Smooth muscle cell (in vitro differentiated cells): Measurements from ENCODE around the gene PRRT4. TPM values are rescaled to one million over a fixed set of nuclear protein-coding genes. Genes with fewer than 3 reads are reported as not detected.

Experiments used
- DNase-seq: peaks from one replicate; lab custom pipeline; 2025; ENCODE audit not compliant: unreplicated experiment; lab: John Stamatoyannopoulos, UW
- H2AFZ ChIP-seq: fragments of 200-600 bp; sonication (generic); 2 replicates; pipeline ENCODE4 v1.6.0; 2016; ENCODE audit warnings: antibody characterized with exemption, low read depth, mild to moderate bottlenecking
- H3F3A ChIP-seq: fragments of 200-600 bp; sonication (generic); 2 replicates; pipeline ENCODE4 v1.6.0; 2017; ENCODE audit warnings: antibody characterized with exemption, low read depth
- H3K27ac ChIP-seq: fragments of 200-600 bp; sonication (generic); 2 replicates; pipeline ENCODE4 v1.5.1; 2016; ENCODE audit warnings: low read depth, mild to moderate bottlenecking
- H3K27me3 ChIP-seq: fragments of 200-600 bp; sonication (generic); 2 replicates; pipeline ENCODE4 v1.6.1; 2016; ENCODE audit warnings: low read depth, mild to moderate bottlenecking
- H3K36me3 ChIP-seq: fragments of 200-600 bp; sonication (generic); 2 replicates; pipeline ENCODE4 v1.5.1; 2016; ENCODE audit warnings: low read depth
- H3K4me1 ChIP-seq: fragments of 200-600 bp; sonication (generic); 2 replicates; pipeline ENCODE4 v1.5.1; 2016; ENCODE audit warnings: low read depth
- H3K4me2 ChIP-seq: fragments of 200-600 bp; sonication (generic); 2 replicates; pipeline ENCODE4 v1.6.0; 2016; ENCODE audit warnings: mild to moderate bottlenecking
- H3K4me3 ChIP-seq: fragments of 200-600 bp; sonication (generic); 2 replicates; pipeline ENCODE4 v1.5.1; 2016; ENCODE audit warnings: mild to moderate bottlenecking
- H3K79me2 ChIP-seq: fragments of 200-600 bp; sonication (generic); 2 replicates; pipeline ENCODE4 v1.6.0; 2016; ENCODE audit warnings: low read depth, mild to moderate bottlenecking
- H3K9ac ChIP-seq: fragments of 200-600 bp; sonication (generic); 2 replicates; pipeline ENCODE4 v1.6.0; 2016; ENCODE audit warnings: low read depth
- H3K9me3 ChIP-seq: fragments of 200-600 bp; sonication (generic); replicated peaks from 2 replicates; pipeline ENCODE4 v1.5.1; 2016; ENCODE audit warnings: low read depth
- H4K20me1 ChIP-seq: fragments of 200-600 bp; sonication (generic); 2 replicates; pipeline ENCODE4 v1.6.0; 2016; ENCODE audit warnings: low read depth
- WGBS: methylation state at CpG from one replicate; pipeline ENCODE4 v1.1.7; 2016; ENCODE audit warnings: low lambda C conversion rate; 5-methylcytosine and 5-hydroxymethylcytosine counted together
- polyA plus RNA-seq: library from polyadenylated mRNA; unstranded; fragments of >200 nt; fragmentation: Nextera tagmentation; extraction: Ambion mirVana; gene quantifications from 2 replicates; pipeline ENCODE4 v1.2.1, GENCODE V29; 2016
- total RNA-seq: library from RNA; depleted of rRNA; stranded (reverse); fragments of >200 nt; gene quantifications from 2 replicates; pipeline ENCODE4 v1.2.3, GENCODE V29; 2014
- TF ChIP-seq, protein P1 (sequence below): fragments of 200-600 bp; sonication (generic); IDR thresholded peaks from 2 replicates; pipeline ENCODE4 v1.5.1; 2017; ENCODE audit warnings: borderline replicate concordance, mild to moderate bottlenecking, antibody characterized with exemption; ENCODE audit not compliant: insufficient read depth, poor library complexity, severe bottlenecking

Gene PRRT4
- total and polyA plus RNA-seq, 2 experiments from 2014 or later: 0.09 to 0.83 TPM

DNA sequence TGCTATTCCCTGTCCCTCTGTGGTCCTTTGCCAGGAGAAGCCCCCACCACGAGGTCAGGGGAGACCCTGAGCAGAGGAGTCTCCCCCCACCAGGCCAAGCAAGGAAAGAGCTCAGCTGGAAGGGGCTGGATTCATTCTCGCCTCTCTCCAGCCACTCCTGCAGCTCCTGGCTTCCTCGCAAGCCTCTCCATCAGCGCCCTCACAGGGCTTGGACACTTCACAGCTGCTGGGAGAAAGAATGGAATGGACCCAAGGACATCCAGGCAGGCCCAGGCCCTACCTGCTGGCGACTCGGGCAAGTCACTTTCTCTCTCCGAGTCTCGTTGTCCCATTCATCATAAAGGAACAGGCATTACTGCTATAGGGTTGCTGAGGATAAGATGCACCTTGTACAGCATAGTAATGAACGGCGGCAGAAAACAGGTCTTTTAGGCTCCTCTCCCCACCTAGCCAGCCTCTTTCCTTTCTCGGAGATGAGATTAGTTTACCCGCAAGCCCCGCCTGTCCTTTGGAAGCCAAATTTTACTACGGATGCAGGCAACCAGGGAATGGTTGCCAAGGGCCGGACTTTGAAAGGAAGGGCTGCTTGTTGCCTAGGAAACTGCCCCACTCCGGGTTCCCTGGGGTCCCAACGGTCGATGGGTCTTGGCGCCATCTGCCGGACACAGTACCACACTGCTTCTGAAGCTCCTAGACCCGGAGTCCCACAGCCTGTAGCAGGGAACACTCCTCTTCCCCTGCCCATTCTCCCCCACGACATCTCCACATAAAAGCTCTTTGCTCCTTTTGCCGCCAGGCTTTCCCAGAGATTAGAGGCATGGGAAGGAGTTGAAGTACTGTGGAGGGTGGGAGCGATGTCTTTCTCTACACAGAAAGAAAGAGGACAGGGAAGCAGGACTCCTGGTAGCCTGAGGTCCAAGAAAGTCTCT, 26.0 kb upstream of the PRRT4 start:
- Histone ChIP-seq H3K27me3 (no peaks in the 10 kb centered on the region), H3F3A (no peaks in the 10 kb centered on the region), H3K9ac (no peak overlapping the region), H3K4me3 (no peak overlapping the region), H4K20me1 (no peaks in the 10 kb centered on the region), H3K27ac (no peak overlapping the region), H2AFZ (no peak overlapping the region), H3K9me3 (no peaks in the 10 kb centered on the region), H3K79me2 (no peaks in the 10 kb centered on the region), H3K4me1 (peaks cover 7% of the 10 kb centered on the region), H3K36me3 (no peaks in the 10 kb centered on the region), H3K4me2 (no peak overlapping the region)
- DNase-seq: peak; percentile 40
- TF ChIP-seq, protein P1, sequence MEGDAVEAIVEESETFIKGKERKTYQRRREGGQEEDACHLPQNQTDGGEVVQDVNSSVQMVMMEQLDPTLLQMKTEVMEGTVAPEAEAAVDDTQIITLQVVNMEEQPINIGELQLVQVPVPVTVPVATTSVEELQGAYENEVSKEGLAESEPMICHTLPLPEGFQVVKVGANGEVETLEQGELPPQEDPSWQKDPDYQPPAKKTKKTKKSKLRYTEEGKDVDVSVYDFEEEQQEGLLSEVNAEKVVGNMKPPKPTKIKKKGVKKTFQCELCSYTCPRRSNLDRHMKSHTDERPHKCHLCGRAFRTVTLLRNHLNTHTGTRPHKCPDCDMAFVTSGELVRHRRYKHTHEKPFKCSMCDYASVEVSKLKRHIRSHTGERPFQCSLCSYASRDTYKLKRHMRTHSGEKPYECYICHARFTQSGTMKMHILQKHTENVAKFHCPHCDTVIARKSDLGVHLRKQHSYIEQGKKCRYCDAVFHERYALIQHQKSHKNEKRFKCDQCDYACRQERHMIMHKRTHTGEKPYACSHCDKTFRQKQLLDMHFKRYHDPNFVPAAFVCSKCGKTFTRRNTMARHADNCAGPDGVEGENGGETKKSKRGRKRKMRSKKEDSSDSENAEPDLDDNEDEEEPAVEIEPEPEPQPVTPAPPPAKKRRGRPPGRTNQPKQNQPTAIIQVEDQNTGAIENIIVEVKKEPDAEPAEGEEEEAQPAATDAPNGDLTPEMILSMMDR: peak; percentile 76
- WGBS: 30% methylated on average over 24 of the region's 24 CpGs

GRCh38 chr7:128385988-128386925, 24.8 kb upstream of the PRRT4 start:
- H4K20me1 ChIP-seq: no peaks in the 10 kb centered on the region
- TF ChIP-seq, protein P1: no peak
- no peak overlapping the region for H2AFZ ChIP-seq
- H3F3A ChIP-seq: no peaks in the 10 kb centered on the region
- 84% methylated on average over 4 of the region's 4 CpGs for WGBS
- H3K79me2 ChIP-seq: no peaks in the 10 kb centered on the region
- H3K4me3 ChIP-seq: no peak overlapping the region
- H3K9ac ChIP-seq: no peak overlapping the region
- H3K27me3 ChIP-seq: no peaks in the 10 kb centered on the region
- no peak overlapping the region for H3K4me2 ChIP-seq
- DNase-seq: no peak
- no peaks in the 10 kb centered on the region for H3K36me3 ChIP-seq
- H3K27ac ChIP-seq: no peak overlapping the region
- H3K4me1 ChIP-seq: peaks cover 7% of the 10 kb centered on the region
- no peaks in the 10 kb centered on the region for H3K9me3 ChIP-seq

GRCh38 chr7:128384726-128385125, 23.2 kb upstream of the PRRT4 start:
- TF ChIP-seq, protein P1: no peak
- Histone ChIP-seq H2AFZ (no peak overlapping the region), H3K9me3 (no peaks in the 10 kb centered on the region), H3K27ac (no peak overlapping the region), H4K20me1 (no peaks in the 10 kb centered on the region), H3K4me3 (no peak overlapping the region), H3K4me1 (peaks cover 6% of the 10 kb centered on the region), H3K27me3 (no peaks in the 10 kb centered on the region), H3K79me2 (no peaks in the 10 kb centered on the region), H3F3A (no peaks in the 10 kb centered on the region), H3K9ac (no peak overlapping the region), H3K36me3 (no peaks in the 10 kb centered on the region), H3K4me2 (no peak overlapping the region)
- 91% methylated on average over 7 of the region's 7 CpGs for WGBS
- no peak for DNase-seq
